Pancreas (tissue), 10 donors: ENCODE data around the gene ARID5A. TPM values are rescaled to one million over a fixed set of nuclear protein-coding genes. Genes with fewer than 3 reads are reported as not detected.

Experiments
- ATAC-seq, 4 donors: fragments of 200-7000 bp; cut with Tn5 transposase; one replicate each; pipeline versions ENCODE4 v1.8.0 to v1.9.1; 2020; ENCODE audit warnings: mild to moderate bottlenecking in 4 of 4, moderate library complexity in 4 of 4
- DNase-seq, 6 donors: peaks; one replicate each; pipeline ENCODE4 v3.0.0-alpha.2; 2020
- FAIRE-seq: peaks from 2 replicates; lab custom pipeline; 2012; peaks lifted over from hg19 to GRCh38; lab: Jason Lieb, UNC
- H3K27ac ChIP-seq, 4 donors: fragments of 200-600 bp; sonication (generic); 1 replicate in 3 of 4; 2 replicates in 1 of 4; pipeline versions ENCODE4 v1.5.0 to v1.8.0; 2020
- H3K27me3 ChIP-seq, 4 donors: fragments of 200-600 bp; one replicate each; pipeline ENCODE4 v1.8.0; 2021
- H3K36me3 ChIP-seq, 3 donors: fragments of 200-600 bp; sonication (generic) in 1 of 3; one replicate each; pipeline versions ENCODE4 v1.5.0 to v1.8.0; 2020 to 2021
- H3K4me1 ChIP-seq, 3 donors: fragments of 200-600 bp; one replicate each; pipeline ENCODE4 v1.8.0; 2021
- H3K4me3 ChIP-seq, 4 donors: fragments of 200-600 bp; sonication (generic) in 2 of 4; one replicate each; pipeline versions ENCODE4 v1.5.0 to v1.8.0; 2020 to 2021
- H3K9me3 ChIP-seq, 4 donors: fragments of 200-600 bp; one replicate each; pipeline ENCODE4 v1.8.0; 2021
- WGBS, 2 donors: extraction: QIAGEN DNeasy Blood & Tissue Kit; methylation state at CpG; one replicate each; pipeline ENCODE4 v1.1.7; 2013; 5-methylcytosine and 5-hydroxymethylcytosine counted together
- intact Hi-C, 3 donors: fragments of 100-400 bp; cut with DNase I; formaldehyde crosslinking; loops; one replicate each; pipeline versions ENCODE4 v1.11.1 to v1.14.2; 2022
- polyA plus RNA-seq, 2 donors: library from polyadenylated mRNA; stranded (reverse); fragments of 200-250 nt; gene quantifications; one replicate each; pipeline ENCODE4 v1.2.3, GENCODE V29; 2013
- total RNA-seq, 6 donors: library from RNA; stranded (reverse); fragmentation: NEBNext Ultra II Directional in 4 of 6; extraction: Animal tissue kit (Norgen Biotek cat#: 25700) in 4 of 6; gene quantifications; one replicate each; pipeline versions ENCODE4 v1.2.1 to v1.2.4, GENCODE V29; 2021 to 2023
- TF ChIP-seq, protein P1 (sequence below), 4 donors: fragments of 200-600 bp; sonication (generic) in 3 of 4; IDR thresholded peaks; one replicate each; pipeline versions ENCODE4 v1.5.0 to v1.8.0; 2021; ENCODE audit warnings: antibody characterized with exemption in 4 of 4
- donor health status: healthy with polysubstance abuse.
- donor health status: DM: no; HTN: no; CAD: no; lungs with moderate emphysema.
- donor health status: DM: no; HTN: no; CAD: no.
- donor health status: control.
- donor health status: control.
- donor health status: Bipolar disorder and iron deficiency.
- donor health status: DM: yes; HTN: yes; CAD: no.
- donor health status: DM: no; HTN: no; CAD: no.
- donor health status: DM: no; HTN: no; CAD: no.
- donor health status: DM: yes; HTN: yes; CAD: no.

ARID5A gene
- total and polyA plus RNA-seq, 8 donors = 3.3 to 20.7 (median 6.7) TPM

- ATAC-seq (no peak), FAIRE-seq (no peak), DNase-seq (peak in 1 of 6 donors; percentile 8)
- intact Hi-C loops = no loop called here
- Histone ChIP-seq H3K36me3 (no peaks in the 10 kb centered on the region), H3K9me3 (no peaks in the 10 kb centered on the region), H3K27me3 (no peaks in the 10 kb centered on the region), H3K27ac (peak overlapping the region in 2 of 4 donors; percentile 66 to 80), H3K4me3 (peak overlapping the region in 1 of 4 donors; percentile 37), H3K4me1 (peaks cover 6 to 44% (median 10%) of the 10 kb centered on the region in 3 donors)
- TF ChIP-seq, protein P1, sequence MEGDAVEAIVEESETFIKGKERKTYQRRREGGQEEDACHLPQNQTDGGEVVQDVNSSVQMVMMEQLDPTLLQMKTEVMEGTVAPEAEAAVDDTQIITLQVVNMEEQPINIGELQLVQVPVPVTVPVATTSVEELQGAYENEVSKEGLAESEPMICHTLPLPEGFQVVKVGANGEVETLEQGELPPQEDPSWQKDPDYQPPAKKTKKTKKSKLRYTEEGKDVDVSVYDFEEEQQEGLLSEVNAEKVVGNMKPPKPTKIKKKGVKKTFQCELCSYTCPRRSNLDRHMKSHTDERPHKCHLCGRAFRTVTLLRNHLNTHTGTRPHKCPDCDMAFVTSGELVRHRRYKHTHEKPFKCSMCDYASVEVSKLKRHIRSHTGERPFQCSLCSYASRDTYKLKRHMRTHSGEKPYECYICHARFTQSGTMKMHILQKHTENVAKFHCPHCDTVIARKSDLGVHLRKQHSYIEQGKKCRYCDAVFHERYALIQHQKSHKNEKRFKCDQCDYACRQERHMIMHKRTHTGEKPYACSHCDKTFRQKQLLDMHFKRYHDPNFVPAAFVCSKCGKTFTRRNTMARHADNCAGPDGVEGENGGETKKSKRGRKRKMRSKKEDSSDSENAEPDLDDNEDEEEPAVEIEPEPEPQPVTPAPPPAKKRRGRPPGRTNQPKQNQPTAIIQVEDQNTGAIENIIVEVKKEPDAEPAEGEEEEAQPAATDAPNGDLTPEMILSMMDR (IDR thresholded peaks at IDR 0.05) = no peak
- WGBS, 2 donors = 74 to 80% methylated on average over 7 of the region's 7 CpGs
Observed at GRCh38 chr2:96506907-96507240, 29.7 kb upstream of the ARID5A start.

DNA sequence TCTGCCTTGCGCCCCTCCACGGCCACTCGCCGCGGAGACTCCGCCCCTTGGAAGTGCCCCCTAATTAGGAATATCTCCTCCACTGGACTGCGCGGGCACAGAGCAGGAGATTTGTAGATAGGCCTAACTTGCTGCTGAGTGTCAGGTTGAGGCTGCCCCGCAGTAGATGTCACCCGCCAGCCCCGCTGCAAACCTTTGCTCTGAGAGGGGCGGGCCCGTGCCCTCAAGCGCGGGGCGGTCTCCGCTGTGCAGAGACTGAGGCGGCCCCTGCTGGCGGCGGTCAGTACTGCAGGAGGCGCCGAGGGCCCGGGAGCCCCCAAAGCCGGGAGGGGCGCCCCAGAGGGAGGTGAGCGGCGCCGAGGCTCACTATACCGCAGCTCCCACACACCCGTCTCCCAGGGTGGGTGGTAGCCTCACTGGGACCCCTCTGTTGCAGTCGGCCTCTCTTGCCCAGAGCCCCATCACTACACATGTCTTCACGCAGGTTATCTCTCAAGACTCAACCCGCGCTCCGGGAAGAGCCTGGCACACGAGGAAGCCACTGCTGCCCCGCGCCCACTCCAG is 28.5 kb upstream of the ARID5A start:
- no peaks in the 10 kb centered on the region for H3K27me3 ChIP-seq
- intact Hi-C loops = loop anchor here in 1 of 3 donors (2.0 kb wide), 1 partner anchor 101 kb away; no protein-coding TSS in a partner anchor
- H3K9me3 ChIP-seq = no peaks in the 10 kb centered on the region
- H3K4me3 ChIP-seq = peak overlapping the region; percentile 4 to 46 (median 28)
- TF ChIP-seq, protein P1 (IDR thresholded peaks at IDR 0.05) = peak; percentile 98 to 100 (median 99)
- peak; percentile 64 to 95 (median 80) for DNase-seq
- WGBS, 2 donors = 3 to 11% methylated on average over 34 to 38 of the region's 38 CpGs
- peak overlapping the region; percentile 14 to 80 (median 54) for H3K27ac ChIP-seq
- no peaks in the 10 kb centered on the region for H3K36me3 ChIP-seq
- no peak for FAIRE-seq
- peaks cover 6 to 33% (median 10%) of the 10 kb centered on the region in 3 donors for H3K4me1 ChIP-seq
- ATAC-seq = peak; percentile 61 to 79 (median 72)

GRCh38 chr2:96508521-96509113 is 27.9 kb upstream of the ARID5A start:
- 56 to 59% methylated on average over 26 of the region's 26 CpGs for WGBS, 2 donors
- H3K4me1 ChIP-seq = peaks cover 6 to 27% (median 10%) of the 10 kb centered on the region in 3 donors
- FAIRE-seq = no peak
- no peaks in the 10 kb centered on the region for H3K9me3 ChIP-seq
- intact Hi-C loops = loop anchor here in 1 of 3 donors (2.0 kb wide), 1 partner anchor 102 kb away; no protein-coding TSS in a partner anchor
- TF ChIP-seq, protein P1 (IDR thresholded peaks at IDR 0.05) = no peak
- peak overlapping the region in 2 of 4 donors; percentile 37 to 46 for H3K4me3 ChIP-seq
- DNase-seq = peak in 3 of 6 donors; percentile 25 to 76 (median 54)
- H3K27me3 ChIP-seq = no peaks in the 10 kb centered on the region
- H3K36me3 ChIP-seq = no peaks in the 10 kb centered on the region
- no peak for ATAC-seq
- H3K27ac ChIP-seq = no peak overlapping the region

- Histone ChIP-seq H3K36me3 (no peaks in the 10 kb centered on the region), H3K27ac (no peak overlapping the region), H3K4me1 (peaks cover 6 to 26% (median 10%) of the 10 kb centered on the region in 3 donors), H3K9me3 (no peaks in the 10 kb centered on the region), H3K27me3 (no peaks in the 10 kb centered on the region), H3K4me3 (peak overlapping the region in 1 of 4 donors; percentile 2)
- ATAC-seq = peak; percentile 83 to 92 (median 86)
- intact Hi-C loops = loop anchor here in 1 of 3 donors (2.0 kb wide), 1 partner anchor 102 kb away; no protein-coding TSS in a partner anchor
- WGBS, 2 donors = 21 to 22% methylated on average over 32 of the region's 32 CpGs
- DNase-seq = peak; percentile 82 to 97 (median 96)
- TF ChIP-seq, protein P1 (IDR thresholded peaks at IDR 0.05) = peak; percentile 98 to 99 (median 98)
- FAIRE-seq = no peak
Observed at GRCh38 chr2:96509114-96509846, 27.3 kb upstream of the ARID5A start.
